CD14-positive monocyte (primary cell): Measurements from ENCODE around the gene PRICKLE1. TPM values are rescaled to one million over a fixed set of nuclear protein-coding genes. Genes with fewer than 3 reads are reported as not detected.
A peak's percentile ranks its signal among the peaks of the same experiment; 100 is the strongest.

Source experiments
- DNase-seq, 3 donors: peaks; one replicate each; pipeline ENCODE4 v3.0.0-alpha.2; 2011 to 2022
- H2AFZ ChIP-seq: 2 replicates; pipeline ENCODE4 v1.6.0; 2012; ENCODE audit warnings: mild to moderate bottlenecking, low read depth, low read length, inconsistent platforms; ENCODE audit not compliant: insufficient read depth, poor library complexity, severe bottlenecking
- H3K27ac ChIP-seq, 2 donors: 1 replicate in 1 of 2; 2 replicates in 1 of 2; pipeline ENCODE4 v1.5.1; 2012 to 2013; ENCODE audit warnings: low read length in 2 of 2, control low read depth in 1 of 2, inconsistent platforms in 1 of 2, low read depth in 1 of 2, mild to moderate bottlenecking in 1 of 2
- H3K27me3 ChIP-seq, 2 donors: one replicate each; pipeline versions ENCODE4 v1.6.0 to v1.6.1; 2011 to 2013; ENCODE audit warnings: low read length in 2 of 2; ENCODE audit not compliant: control insufficient read depth in 2 of 2, insufficient read depth in 2 of 2
- H3K36me3 ChIP-seq, 2 donors: replicated peaks in 1 of 2; 1 replicate in 1 of 2; 2 replicates in 1 of 2; pipeline versions ENCODE4 v1.5.1 to v1.6.1; 2012 to 2013; ENCODE audit warnings: low read length in 2 of 2, control low read depth in 1 of 2, inconsistent platforms in 1 of 2, mild to moderate bottlenecking in 1 of 2; ENCODE audit not compliant: insufficient read depth in 2 of 2, control insufficient read depth in 1 of 2
- H3K4me1 ChIP-seq, 2 donors: 1 replicate in 1 of 2; 2 replicates in 1 of 2; pipeline versions ENCODE4 v1.5.1 to v1.6.1; 2012 to 2013; ENCODE audit warnings: low read length in 2 of 2, control low read depth in 1 of 2, inconsistent platforms in 1 of 2, mild to moderate bottlenecking in 1 of 2, moderate library complexity in 1 of 2; ENCODE audit not compliant: insufficient read depth in 2 of 2, control insufficient read depth in 1 of 2
- H3K4me2 ChIP-seq: replicated peaks from 2 replicates; pipeline ENCODE3; 2012; ENCODE audit warnings: low read length, moderate library complexity, mild to moderate bottlenecking; ENCODE audit not compliant: poor library complexity, severe bottlenecking; ENCODE audit errors: extremely low read depth
- H3K4me3 ChIP-seq, 3 experiments: fragments of 200-600 bp in 1 of 3; sonication (generic) in 1 of 3; replicated peaks in 1 of 3; 1 replicate in 2 of 3; 2 replicates in 1 of 3; pipeline ENCODE4 v1.5.1; 2011 to 2013; ENCODE audit warnings: low read length in 3 of 3, mild to moderate bottlenecking in 3 of 3, control low read depth in 2 of 3, low read depth in 2 of 3, inconsistent platforms in 1 of 3, moderate library complexity in 1 of 3
- H3K79me2 ChIP-seq: 2 replicates; pipeline ENCODE4 v1.6.0; 2012; ENCODE audit warnings: mild to moderate bottlenecking, control low read depth, inconsistent platforms, low read length, moderate library complexity; ENCODE audit not compliant: insufficient read depth
- H3K9ac ChIP-seq: 2 replicates; pipeline ENCODE4 v1.6.0; 2017; ENCODE audit warnings: low read length, mild to moderate bottlenecking; ENCODE audit not compliant: insufficient read depth, poor library complexity, severe bottlenecking
- H3K9me3 ChIP-seq, 2 donors: replicated peaks in 1 of 2; 1 replicate in 1 of 2; 2 replicates in 1 of 2; pipeline versions ENCODE4 v1.5.1 to v1.6.1; 2012 to 2013; ENCODE audit warnings: low read length in 2 of 2, control low read depth in 1 of 2; ENCODE audit not compliant: control insufficient read depth in 1 of 2, insufficient read depth in 1 of 2
- H4K20me1 ChIP-seq: 2 replicates; pipeline ENCODE4 v1.6.0; 2012; ENCODE audit warnings: mild to moderate bottlenecking, low read length, control low read depth, moderate library complexity; ENCODE audit not compliant: insufficient read depth
- H3K27ac Mint-ChIP-seq, 7 donors: one replicate each; pipeline ENCODE4 v1.8.0; 2020; ENCODE audit warnings: mild to moderate bottlenecking in 7 of 7, mixed read lengths in 7 of 7, moderate library complexity in 6 of 7, inconsistent platforms in 2 of 7
- H3K27me3 Mint-ChIP-seq, 3 donors: one replicate each; pipeline ENCODE4 v1.8.0; 2021 to 2022; ENCODE audit warnings: low read depth in 3 of 3, mild to moderate bottlenecking in 3 of 3, mixed read lengths in 3 of 3, moderate library complexity in 3 of 3, inconsistent platforms in 1 of 3
- H3K36me3 Mint-ChIP-seq, 2 donors: one replicate each; pipeline ENCODE4 v1.8.0; 2020; ENCODE audit warnings: mixed read lengths in 2 of 2, inconsistent platforms in 1 of 2, mild to moderate bottlenecking in 1 of 2
- H3K4me1 Mint-ChIP-seq: one replicate; pipeline ENCODE4 v1.8.0; 2020; ENCODE audit warnings: mild to moderate bottlenecking, mixed read lengths
- H3K4me3 Mint-ChIP-seq, 2 donors: one replicate each; pipeline ENCODE4 v1.8.0; 2020; ENCODE audit warnings: mild to moderate bottlenecking in 2 of 2, mixed read lengths in 2 of 2, moderate library complexity in 1 of 2
- H3K9me3 Mint-ChIP-seq, 7 donors: one replicate each; pipeline ENCODE4 v1.8.0; 2020 to 2022; ENCODE audit warnings: mixed read lengths in 7 of 7, mild to moderate bottlenecking in 6 of 7, moderate library complexity in 6 of 7, inconsistent platforms in 2 of 7
- WGBS: methylation state at CpG from one replicate; pipeline ENCODE4 v1.1.5; 2013; ENCODE audit warnings: missing lambda C conversion rate; ENCODE audit not compliant: insufficient coverage; 5-methylcytosine and 5-hydroxymethylcytosine counted together
- intact Hi-C, 2 donors: fragments of 100-400 bp; cut with micrococcal nuclease; formaldehyde crosslinking; loops; one replicate each; pipeline versions ENCODE4 v1.15.0 to v1.15.1; 2023
- polyA plus RNA-seq, 3 donors: library from polyadenylated mRNA; depleted of rRNA in 1 of 3; unstranded in 2 of 3; stranded (reverse) in 1 of 3; fragments of 300-500 nt in 2 of 3; fragments of >200 nt in 1 of 3; fragmentation: Illumina TruSeq in 2 of 3; gene quantifications; 1 replicate in 2 of 3; 2 replicates in 1 of 3; pipeline ENCODE4 v1.2.3, GENCODE V29; 2012 to 2021
- TF ChIP-seq, protein P1 (sequence below): fragments of 200-600 bp; IDR thresholded peaks from one replicate; pipeline ENCODE4 v1.8.0; 2022; ENCODE audit warnings: antibody characterized with exemption, mild to moderate bottlenecking

PRICKLE1 gene
- polyA plus RNA-seq, 3 donors = 1.3 to 5.1 (median 2.6) TPM

DNA sequence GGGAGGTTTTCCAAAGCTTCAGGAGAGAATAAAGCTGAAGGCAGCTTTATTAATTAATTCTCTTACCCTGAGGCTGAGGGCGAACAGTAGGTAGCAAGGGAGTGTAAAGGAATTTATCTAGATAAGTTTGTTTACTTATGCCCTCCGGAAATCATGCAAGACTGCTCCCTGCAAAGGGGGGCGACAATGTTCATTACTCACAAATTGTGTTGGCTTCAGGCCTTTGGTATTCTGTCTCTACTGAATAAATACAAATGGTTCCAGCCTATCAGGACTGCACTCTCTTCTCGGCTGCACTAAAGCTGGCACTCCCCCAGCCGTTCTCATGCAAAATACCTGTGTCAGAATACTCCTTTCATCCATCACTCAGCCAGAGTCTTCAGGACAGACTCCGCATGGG, 142.8 kb downstream of the PRICKLE1 start:
- Mint-ChIP-seq H3K9me3 (peaks cover 0 to 3% (median 2%) of the 10 kb centered on the region in 7 donors), H3K36me3 (peaks cover 66 to 80% of the 10 kb centered on the region in 2 donors), H3K27me3 (peaks cover 0 to 2% (median 0%) of the 10 kb centered on the region in 3 donors), H3K27ac (peak overlapping the region in 2 of 7 donors; percentile 26 to 70), H3K4me3 (no peak overlapping the region), H3K4me1 (no peaks in the 10 kb centered on the region)
- intact Hi-C loops = no loop called here
- no peak overlapping the region for H3K4me3 ChIP-seq
- no peaks in the 10 kb centered on the region for H3K79me2 ChIP-seq
- H3K4me1 ChIP-seq = no peaks in the 10 kb centered on the region
- H3K36me3 ChIP-seq = peaks cover 39 to 86% of the 10 kb centered on the region in 2 donors
- H3K27me3 ChIP-seq = no peaks in the 10 kb centered on the region
- WGBS = 91% methylated on average over 3 of the region's 6 CpGs
- H3K9ac ChIP-seq = no peak overlapping the region
- TF ChIP-seq, protein P1, sequence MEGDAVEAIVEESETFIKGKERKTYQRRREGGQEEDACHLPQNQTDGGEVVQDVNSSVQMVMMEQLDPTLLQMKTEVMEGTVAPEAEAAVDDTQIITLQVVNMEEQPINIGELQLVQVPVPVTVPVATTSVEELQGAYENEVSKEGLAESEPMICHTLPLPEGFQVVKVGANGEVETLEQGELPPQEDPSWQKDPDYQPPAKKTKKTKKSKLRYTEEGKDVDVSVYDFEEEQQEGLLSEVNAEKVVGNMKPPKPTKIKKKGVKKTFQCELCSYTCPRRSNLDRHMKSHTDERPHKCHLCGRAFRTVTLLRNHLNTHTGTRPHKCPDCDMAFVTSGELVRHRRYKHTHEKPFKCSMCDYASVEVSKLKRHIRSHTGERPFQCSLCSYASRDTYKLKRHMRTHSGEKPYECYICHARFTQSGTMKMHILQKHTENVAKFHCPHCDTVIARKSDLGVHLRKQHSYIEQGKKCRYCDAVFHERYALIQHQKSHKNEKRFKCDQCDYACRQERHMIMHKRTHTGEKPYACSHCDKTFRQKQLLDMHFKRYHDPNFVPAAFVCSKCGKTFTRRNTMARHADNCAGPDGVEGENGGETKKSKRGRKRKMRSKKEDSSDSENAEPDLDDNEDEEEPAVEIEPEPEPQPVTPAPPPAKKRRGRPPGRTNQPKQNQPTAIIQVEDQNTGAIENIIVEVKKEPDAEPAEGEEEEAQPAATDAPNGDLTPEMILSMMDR = no peak
- no peaks in the 10 kb centered on the region for H4K20me1 ChIP-seq
- H3K4me2 ChIP-seq = no peak overlapping the region
- H2AFZ ChIP-seq = no peak overlapping the region
- DNase-seq = no peak
- no peak overlapping the region for H3K27ac ChIP-seq
- H3K9me3 ChIP-seq = peaks cover 0 to 2% of the 10 kb centered on the region in 2 donors

GRCh38 chr12:42445891-42446290, 143.7 kb downstream of the PRICKLE1 start:
- H2AFZ ChIP-seq = no peak overlapping the region
- no peaks in the 10 kb centered on the region for H4K20me1 ChIP-seq
- Mint-ChIP-seq H3K27ac (peak overlapping the region in 1 of 7 donors; percentile 56), H3K27me3 (peaks cover 0 to 2% (median 0%) of the 10 kb centered on the region in 3 donors), H3K4me3 (no peak overlapping the region), H3K9me3 (peaks cover 0 to 3% (median 2%) of the 10 kb centered on the region in 7 donors), H3K36me3 (peaks cover 68 to 83% of the 10 kb centered on the region in 2 donors), H3K4me1 (no peaks in the 10 kb centered on the region)
- H3K79me2 ChIP-seq = no peaks in the 10 kb centered on the region
- H3K4me3 ChIP-seq = no peak overlapping the region
- H3K27ac ChIP-seq = no peak overlapping the region
- H3K27me3 ChIP-seq = no peaks in the 10 kb centered on the region
- peaks cover 0 to 2% of the 10 kb centered on the region in 2 donors for H3K9me3 ChIP-seq
- no peak overlapping the region for H3K9ac ChIP-seq
- TF ChIP-seq, protein P1 = no peak
- WGBS = 100% methylated on average over 3 of the region's 16 CpGs
- H3K4me1 ChIP-seq = no peaks in the 10 kb centered on the region
- peaks cover 40 to 94% of the 10 kb centered on the region in 2 donors for H3K36me3 ChIP-seq
- intact Hi-C loops = no loop called here
- DNase-seq = no peak
- no peak overlapping the region for H3K4me2 ChIP-seq
